WTC11 (cell line): ENCODE data around the gene GIPC3. TPM values are rescaled to one million over a fixed set of nuclear protein-coding genes. Genes with fewer than 3 reads are reported as not detected.
A peak's percentile ranks its signal among the peaks of the same experiment; 100 is the strongest.

Experiments
- ATAC-seq: fragments of 200-7000 bp; cut with Tn5 transposase; 2 replicates; pipeline ENCODE4 v1.10.0; 2021; ENCODE audit warnings: mild to moderate bottlenecking, moderate library complexity
- CTCF ChIA-PET: fragments of 300-600 bp; sonication (Branson Sonifier 250); formaldehyde crosslinking; loops from one replicate; lab custom pipeline; 2021; ENCODE audit warnings: antibody characterized with exemption; lab: Charles Lee
- POLR2A ChIA-PET: fragments of 350-600 bp; sonication (Branson Sonifier 250); formaldehyde crosslinking; loops from one replicate; lab custom pipeline; 2021; ENCODE audit warnings: antibody characterized with exemption; lab: Charles Lee
- DNase-seq: peaks from one replicate; pipeline ENCODE4 v3.0.0; 2021; ENCODE audit warnings: low spot score
- H3K27ac Mint-ChIP-seq: 2 replicates; pipeline ENCODE4 v1.8.0; 2021; ENCODE audit warnings: mixed read lengths
- H3K27me3 Mint-ChIP-seq: 2 replicates; pipeline ENCODE4 v1.8.0; 2021; ENCODE audit warnings: low read depth, mild to moderate bottlenecking, moderate library complexity, mixed read lengths
- H3K36me3 Mint-ChIP-seq: 2 replicates; pipeline ENCODE4 v1.8.0; 2021; ENCODE audit warnings: mixed read lengths
- H3K4me1 Mint-ChIP-seq: 2 replicates; pipeline ENCODE4 v1.8.0; 2022; ENCODE audit warnings: mixed read lengths
- H3K4me3 Mint-ChIP-seq: 2 replicates; pipeline ENCODE4 v1.8.0; 2021; ENCODE audit warnings: mild to moderate bottlenecking, moderate library complexity, mixed read lengths
- H3K9me3 Mint-ChIP-seq: 2 replicates; pipeline ENCODE4 v1.8.0; 2021; ENCODE audit warnings: mixed read lengths
- ATF2 ChIP-seq: sonication (generic); formaldehyde crosslinking; IDR thresholded peaks from 2 replicates; pipeline ENCODE4 v1.8.1; 2022; ENCODE audit warnings: low read depth, missing genetic modification reagents, borderline replicate concordance
- ETV6 ChIP-seq: sonication (generic); formaldehyde crosslinking; IDR thresholded peaks from 2 replicates; pipeline ENCODE4 v1.8.1; 2022; ENCODE audit warnings: mild to moderate bottlenecking, missing genetic modification reagents
- MAX ChIP-seq: sonication (generic); formaldehyde crosslinking; IDR thresholded peaks from 2 replicates; pipeline ENCODE4 v1.8.0; 2022; ENCODE audit warnings: mild to moderate bottlenecking, missing genetic modification reagents
- MXD4 ChIP-seq: fragments of 250-450 bp; sonication (Bioruptor Pico); IDR thresholded peaks from 2 replicates; pipeline ENCODE4 v1.8.0; 2021; ENCODE audit warnings: mild to moderate bottlenecking, moderate library complexity, borderline replicate concordance
- NFYB ChIP-seq: sonication (generic); formaldehyde crosslinking; conservative IDR thresholded peaks from 2 replicates; pipeline ENCODE4 v1.8.0; 2022; ENCODE audit warnings: low read depth, missing genetic modification reagents
- SMAD3 ChIP-seq: sonication (generic); formaldehyde crosslinking; IDR thresholded peaks from 2 replicates; pipeline ENCODE4 v1.8.0; 2022; ENCODE audit warnings: missing genetic modification reagents, mild to moderate bottlenecking, borderline replicate concordance
- ZNF138 ChIP-seq: sonication (generic); formaldehyde crosslinking; conservative IDR thresholded peaks from 2 replicates; pipeline ENCODE4 v1.8.1; 2022; ENCODE audit warnings: mild to moderate bottlenecking, moderate library complexity, missing genetic modification reagents
- ZNF263 ChIP-seq: sonication (generic); formaldehyde crosslinking; IDR thresholded peaks from 2 replicates; pipeline ENCODE4 v1.8.1; 2022; ENCODE audit warnings: low read depth, mild to moderate bottlenecking, moderate library complexity, missing genetic modification reagents
- ZNF396 ChIP-seq: fragments of 250-450 bp; sonication (Bioruptor Pico); IDR thresholded peaks from 2 replicates; pipeline ENCODE4 v1.8.0; 2021; ENCODE audit warnings: mild to moderate bottlenecking, moderate library complexity, borderline replicate concordance
- total RNA-seq: library from RNA; stranded (reverse); gene quantifications from 3 replicates; pipeline ENCODE4 v1.2.3, GENCODE V29; 2021
- TF ChIP-seq, protein P1 (sequence below): sonication (generic); formaldehyde crosslinking; IDR thresholded peaks from 2 replicates; pipeline ENCODE4 v1.8.1; 2023; ENCODE audit warnings: mild to moderate bottlenecking, missing genetic modification reagents, moderate library complexity
- TF ChIP-seq, protein P2 (sequence below): fragments of 250-450 bp; sonication (Bioruptor Pico); IDR thresholded peaks from 2 replicates; pipeline ENCODE4 v1.9.0; 2021; ENCODE audit warnings: mild to moderate bottlenecking
- TF ChIP-seq, protein P3 (sequence below): sonication (generic); formaldehyde crosslinking; IDR thresholded peaks from 2 replicates; pipeline ENCODE4 v1.8.0; 2023; ENCODE audit warnings: mild to moderate bottlenecking, missing genetic modification reagents
- TF ChIP-seq, protein P4 (sequence below): sonication (generic); formaldehyde crosslinking; IDR thresholded peaks from 2 replicates; pipeline ENCODE4 v1.8.1; 2023; ENCODE audit warnings: mild to moderate bottlenecking, moderate library complexity, missing genetic modification reagents

GIPC3 gene
- total RNA-seq, 1 experiment from 2014 or later: 1.0 TPM

GRCh38 chr19:3612901-3613741 lies 27.8 kb downstream of the GIPC3 start:
- CTCF ChIA-PET: interaction anchor here (0.7 to 1.5 kb wide), 8 partner anchors 9 to 68 kb away, joined by 3 to 7 read pairs (median 4); no protein-coding TSS in a partner anchor
- TF ChIP-seq SMAD3 (CRISPR knock-in tag): no peak
- TF ChIP-seq, protein P1, sequence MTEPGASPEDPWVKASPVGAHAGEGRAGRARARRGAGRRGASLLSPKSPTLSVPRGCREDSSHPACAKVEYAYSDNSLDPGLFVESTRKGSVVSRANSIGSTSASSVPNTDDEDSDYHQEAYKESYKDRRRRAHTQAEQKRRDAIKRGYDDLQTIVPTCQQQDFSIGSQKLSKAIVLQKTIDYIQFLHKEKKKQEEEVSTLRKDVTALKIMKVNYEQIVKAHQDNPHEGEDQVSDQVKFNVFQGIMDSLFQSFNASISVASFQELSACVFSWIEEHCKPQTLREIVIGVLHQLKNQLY (CRISPR knock-in tag): no peak
- TF ChIP-seq MAX (CRISPR knock-in tag): peak; percentile 55; the same call in 1 of the 2 replicates
- Mint-ChIP-seq H3K4me3 (no peak overlapping the region), H3K27ac (peak overlapping the region; percentile 79), H3K4me1 (peaks cover 6% of the 10 kb centered on the region), H3K27me3 (no peaks in the 10 kb centered on the region), H3K36me3 (no peaks in the 10 kb centered on the region; the same call in 1 of the 2 replicates), H3K9me3 (no peaks in the 10 kb centered on the region)
- POLR2A ChIA-PET: no interaction called here
- ATAC-seq (peak; percentile 79), DNase-seq (peak; percentile 79)

DNA sequence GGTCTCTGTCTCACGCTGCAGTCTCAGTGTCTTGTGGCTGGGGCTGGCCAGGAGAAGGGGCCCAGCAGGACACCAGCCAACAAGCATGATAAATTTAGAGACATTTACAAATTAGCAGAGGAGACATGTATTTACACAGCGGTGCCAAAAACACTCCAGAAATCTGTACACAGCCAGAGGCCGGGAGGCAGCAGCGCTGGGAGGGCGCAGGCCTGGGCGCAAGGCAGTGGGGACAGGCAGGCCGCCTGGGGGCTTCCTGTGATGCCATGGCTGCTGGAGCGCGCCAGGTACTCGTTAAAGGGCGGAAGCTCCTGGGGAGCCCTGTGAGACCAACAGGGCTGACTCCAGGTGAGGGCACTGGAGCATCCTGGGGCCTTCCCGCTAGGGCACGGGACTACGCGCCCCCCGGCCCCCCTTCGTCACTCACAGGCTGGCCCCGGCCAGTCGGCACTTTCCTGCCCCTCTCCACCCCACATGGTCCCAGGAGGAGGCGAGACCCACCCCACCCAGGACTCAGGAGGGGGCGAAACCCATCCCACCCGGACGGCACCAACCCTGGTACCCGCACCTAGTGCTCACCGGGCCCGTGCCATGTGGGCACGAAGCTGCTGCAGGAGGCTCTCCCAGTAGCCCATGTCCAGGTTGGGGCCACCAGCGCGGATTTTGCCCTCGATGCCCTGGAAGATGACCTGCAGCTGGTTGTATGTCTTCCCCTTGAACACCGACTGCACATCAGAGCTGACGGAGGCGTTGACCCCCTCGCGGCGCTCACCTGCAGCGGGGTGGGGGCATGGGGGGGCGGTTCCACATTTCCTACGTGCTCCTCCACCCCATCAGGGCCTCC lies 28.8 kb downstream of the GIPC3 start:
- H3K4me1 Mint-ChIP-seq: 0 out of 2 replicates have a peak, but pooled peaks cover 3% of the 10 kb centered on the region
- H3K4me3 Mint-ChIP-seq: no peak overlapping the region
- H3K9me3 Mint-ChIP-seq: no peaks in the 10 kb centered on the region
- peak overlapping the region; percentile 79; the same call in 1 of the 2 replicates for H3K27ac Mint-ChIP-seq
- TF ChIP-seq ATF2 (CRISPR knock-in tag) (no peak), NFYB (CRISPR knock-in tag) (no peak), ZNF396 (no peak), ZNF138 (CRISPR knock-in tag) (no peak), ZNF263 (CRISPR knock-in tag) (no peak), ETV6 (CRISPR knock-in tag) (no peak), MXD4 (CRISPR knock-in tag) (no peak)
- TF ChIP-seq, protein P2, sequence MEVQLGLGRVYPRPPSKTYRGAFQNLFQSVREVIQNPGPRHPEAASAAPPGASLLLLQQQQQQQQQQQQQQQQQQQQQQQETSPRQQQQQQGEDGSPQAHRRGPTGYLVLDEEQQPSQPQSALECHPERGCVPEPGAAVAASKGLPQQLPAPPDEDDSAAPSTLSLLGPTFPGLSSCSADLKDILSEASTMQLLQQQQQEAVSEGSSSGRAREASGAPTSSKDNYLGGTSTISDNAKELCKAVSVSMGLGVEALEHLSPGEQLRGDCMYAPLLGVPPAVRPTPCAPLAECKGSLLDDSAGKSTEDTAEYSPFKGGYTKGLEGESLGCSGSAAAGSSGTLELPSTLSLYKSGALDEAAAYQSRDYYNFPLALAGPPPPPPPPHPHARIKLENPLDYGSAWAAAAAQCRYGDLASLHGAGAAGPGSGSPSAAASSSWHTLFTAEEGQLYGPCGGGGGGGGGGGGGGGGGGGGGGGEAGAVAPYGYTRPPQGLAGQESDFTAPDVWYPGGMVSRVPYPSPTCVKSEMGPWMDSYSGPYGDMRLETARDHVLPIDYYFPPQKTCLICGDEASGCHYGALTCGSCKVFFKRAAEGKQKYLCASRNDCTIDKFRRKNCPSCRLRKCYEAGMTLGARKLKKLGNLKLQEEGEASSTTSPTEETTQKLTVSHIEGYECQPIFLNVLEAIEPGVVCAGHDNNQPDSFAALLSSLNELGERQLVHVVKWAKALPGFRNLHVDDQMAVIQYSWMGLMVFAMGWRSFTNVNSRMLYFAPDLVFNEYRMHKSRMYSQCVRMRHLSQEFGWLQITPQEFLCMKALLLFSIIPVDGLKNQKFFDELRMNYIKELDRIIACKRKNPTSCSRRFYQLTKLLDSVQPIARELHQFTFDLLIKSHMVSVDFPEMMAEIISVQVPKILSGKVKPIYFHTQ (CRISPR knock-in tag): no peak
- TF ChIP-seq, protein P3, sequence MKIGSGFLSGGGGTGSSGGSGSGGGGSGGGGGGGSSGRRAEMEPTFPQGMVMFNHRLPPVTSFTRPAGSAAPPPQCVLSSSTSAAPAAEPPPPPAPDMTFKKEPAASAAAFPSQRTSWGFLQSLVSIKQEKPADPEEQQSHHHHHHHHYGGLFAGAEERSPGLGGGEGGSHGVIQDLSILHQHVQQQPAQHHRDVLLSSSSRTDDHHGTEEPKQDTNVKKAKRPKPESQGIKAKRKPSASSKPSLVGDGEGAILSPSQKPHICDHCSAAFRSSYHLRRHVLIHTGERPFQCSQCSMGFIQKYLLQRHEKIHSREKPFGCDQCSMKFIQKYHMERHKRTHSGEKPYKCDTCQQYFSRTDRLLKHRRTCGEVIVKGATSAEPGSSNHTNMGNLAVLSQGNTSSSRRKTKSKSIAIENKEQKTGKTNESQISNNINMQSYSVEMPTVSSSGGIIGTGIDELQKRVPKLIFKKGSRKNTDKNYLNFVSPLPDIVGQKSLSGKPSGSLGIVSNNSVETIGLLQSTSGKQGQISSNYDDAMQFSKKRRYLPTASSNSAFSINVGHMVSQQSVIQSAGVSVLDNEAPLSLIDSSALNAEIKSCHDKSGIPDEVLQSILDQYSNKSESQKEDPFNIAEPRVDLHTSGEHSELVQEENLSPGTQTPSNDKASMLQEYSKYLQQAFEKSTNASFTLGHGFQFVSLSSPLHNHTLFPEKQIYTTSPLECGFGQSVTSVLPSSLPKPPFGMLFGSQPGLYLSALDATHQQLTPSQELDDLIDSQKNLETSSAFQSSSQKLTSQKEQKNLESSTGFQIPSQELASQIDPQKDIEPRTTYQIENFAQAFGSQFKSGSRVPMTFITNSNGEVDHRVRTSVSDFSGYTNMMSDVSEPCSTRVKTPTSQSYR: no peak
- TF ChIP-seq, protein P4, sequence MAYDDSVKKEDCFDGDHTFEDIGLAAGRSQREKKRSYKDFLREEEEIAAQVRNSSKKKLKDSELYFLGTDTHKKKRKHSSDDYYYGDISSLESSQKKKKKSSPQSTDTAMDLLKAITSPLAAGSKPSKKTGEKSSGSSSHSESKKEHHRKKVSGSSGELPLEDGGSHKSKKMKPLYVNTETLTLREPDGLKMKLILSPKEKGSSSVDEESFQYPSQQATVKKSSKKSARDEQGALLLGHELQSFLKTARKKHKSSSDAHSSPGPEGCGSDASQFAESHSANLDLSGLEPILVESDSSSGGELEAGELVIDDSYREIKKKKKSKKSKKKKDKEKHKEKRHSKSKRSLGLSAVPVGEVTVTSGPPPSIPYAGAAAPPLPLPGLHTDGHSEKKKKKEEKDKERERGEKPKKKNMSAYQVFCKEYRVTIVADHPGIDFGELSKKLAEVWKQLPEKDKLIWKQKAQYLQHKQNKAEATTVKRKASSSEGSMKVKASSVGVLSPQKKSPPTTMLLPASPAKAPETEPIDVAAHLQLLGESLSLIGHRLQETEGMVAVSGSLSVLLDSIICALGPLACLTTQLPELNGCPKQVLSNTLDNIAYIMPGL: no peak
- TF ChIP-seq, all 79 proteins: peak for 0
- no peaks in the 10 kb centered on the region; the same call in 1 of the 2 replicates for H3K36me3 Mint-ChIP-seq
- H3K27me3 Mint-ChIP-seq: no peaks in the 10 kb centered on the region
- CTCF ChIA-PET: no interaction called here
- ATAC-seq (no peak), DNase-seq (no peak)
- POLR2A ChIA-PET: no interaction called here
